T-helper 22 cell (primary cell): ENCODE results near the gene ALOXE3.

ENCODE experiments used
- DNase-seq: peaks from one replicate; pipeline ENCODE4 v3.0.0-alpha.2; 2020; ENCODE audit warnings: low read depth

ALOXE3 gene

DNA sequence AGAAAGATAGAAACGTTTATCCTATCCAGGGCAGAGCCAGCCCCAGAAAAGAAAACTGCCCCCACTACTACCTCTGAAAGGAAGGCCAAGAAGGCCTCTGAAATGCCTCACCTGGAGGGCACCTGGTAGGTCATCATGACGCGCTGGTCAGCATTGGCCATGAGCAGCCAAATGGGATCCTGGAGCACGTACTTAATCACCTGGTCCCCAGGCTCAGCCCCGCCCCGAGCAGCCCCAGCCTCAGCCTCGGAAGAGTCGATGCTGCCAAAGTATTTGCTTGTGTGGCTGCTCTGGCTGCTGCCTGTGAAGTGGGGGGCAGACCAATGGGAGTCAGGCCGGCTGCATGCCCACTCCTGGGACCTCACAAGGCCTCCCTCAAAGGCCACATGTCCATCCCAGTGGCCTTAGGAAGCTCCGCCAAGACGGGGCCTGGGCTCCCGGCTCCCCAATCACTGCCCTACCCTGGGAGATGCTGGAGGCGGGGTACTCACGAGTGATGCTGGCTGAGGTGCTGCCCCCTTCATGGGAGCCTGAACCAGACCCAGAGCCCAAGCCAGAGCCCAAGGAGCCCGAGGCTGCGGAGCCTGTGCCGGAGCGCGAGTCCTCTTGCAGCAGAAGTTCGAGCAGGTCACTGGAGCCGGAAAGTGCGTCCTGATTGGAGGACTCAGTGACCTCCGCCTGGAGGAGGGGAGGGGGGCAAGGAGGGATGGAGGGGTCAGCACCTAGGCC, 24.0 kb upstream of the ALOXE3 start:
- DNase-seq = no peak

GRCh38 chr17:8141741-8142140, 23.4 kb upstream of the ALOXE3 start:
- DNase-seq = no peak

DNA sequence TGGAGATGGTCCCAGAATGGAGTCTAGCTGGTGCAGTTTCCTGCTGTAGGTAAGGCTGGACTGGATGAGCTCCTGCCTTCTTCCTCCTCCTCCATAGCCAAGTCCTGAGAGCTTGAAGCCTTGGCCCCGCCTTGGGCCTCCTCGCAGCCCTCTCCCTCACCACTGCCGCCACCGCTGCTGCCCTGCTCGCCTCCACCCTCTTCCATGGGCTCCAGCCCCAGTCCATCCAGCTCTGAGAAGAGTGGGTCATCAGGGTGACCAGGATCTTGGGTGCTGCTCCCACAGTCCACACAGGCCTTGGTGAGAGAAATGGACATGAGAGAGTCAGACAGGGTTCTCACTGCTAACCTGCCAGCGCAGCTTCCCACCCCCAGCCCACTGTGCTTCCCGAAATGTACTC, 22.7 kb upstream of the ALOXE3 start:
- DNase-seq = no peak

- DNase-seq = no peak
These were observed 22.0 kb upstream of the ALOXE3 start for GRCh38 chr17:8140065-8141029.

- DNase-seq = peak; percentile 83
These were observed 20.5 kb upstream of the ALOXE3 start for GRCh38 chr17:8138672-8139371.

GRCh38 chr17:8138374-8138671, 20.0 kb upstream of the ALOXE3 start:
- no peak for DNase-seq

DNA sequence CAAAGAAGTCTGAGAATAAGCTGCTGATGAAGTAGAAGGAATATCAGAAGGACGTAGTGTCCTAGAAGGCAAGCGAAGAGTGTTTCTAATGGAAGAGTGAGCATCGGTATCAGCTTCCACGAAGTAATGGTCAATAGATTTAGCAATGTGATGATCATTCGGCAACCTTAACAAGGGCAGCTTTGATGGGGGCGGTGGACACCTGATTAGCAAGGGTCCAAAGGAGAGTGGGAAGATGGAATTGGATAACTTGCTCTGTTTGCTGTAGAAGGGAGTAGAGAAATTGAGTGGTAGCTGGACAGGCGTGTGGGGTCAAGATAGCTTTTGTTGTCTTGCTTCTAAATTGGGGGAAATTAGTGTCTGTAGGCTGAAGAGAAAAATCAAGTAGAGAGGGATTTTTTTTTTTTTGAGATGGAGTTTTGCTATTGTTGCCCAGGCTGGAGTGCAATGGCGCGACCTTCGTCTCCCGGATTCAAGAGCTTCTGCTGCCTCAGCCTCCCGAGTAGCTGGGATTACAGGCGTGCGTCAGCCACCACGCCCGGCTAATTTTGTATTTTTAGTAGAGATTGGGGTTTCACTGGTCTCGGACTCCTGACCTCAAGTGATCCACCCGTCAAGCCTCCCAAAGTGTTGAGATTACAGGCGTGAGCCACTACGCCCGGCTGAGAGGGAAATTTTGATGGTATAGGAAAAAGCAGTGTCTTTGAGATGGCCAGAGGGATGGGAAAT, 19.5 kb upstream of the ALOXE3 start:
- DNase-seq = no peak

GRCh38 chr17:8133941-8134340, 15.6 kb upstream of the ALOXE3 start:
- no peak for DNase-seq

GRCh38 chr17:8133399-8133798, 15.1 kb upstream of the ALOXE3 start:
- DNase-seq = no peak

GRCh38 chr17:8131844-8132441, 13.6 kb upstream of the ALOXE3 start:
- DNase-seq = no peak

DNA sequence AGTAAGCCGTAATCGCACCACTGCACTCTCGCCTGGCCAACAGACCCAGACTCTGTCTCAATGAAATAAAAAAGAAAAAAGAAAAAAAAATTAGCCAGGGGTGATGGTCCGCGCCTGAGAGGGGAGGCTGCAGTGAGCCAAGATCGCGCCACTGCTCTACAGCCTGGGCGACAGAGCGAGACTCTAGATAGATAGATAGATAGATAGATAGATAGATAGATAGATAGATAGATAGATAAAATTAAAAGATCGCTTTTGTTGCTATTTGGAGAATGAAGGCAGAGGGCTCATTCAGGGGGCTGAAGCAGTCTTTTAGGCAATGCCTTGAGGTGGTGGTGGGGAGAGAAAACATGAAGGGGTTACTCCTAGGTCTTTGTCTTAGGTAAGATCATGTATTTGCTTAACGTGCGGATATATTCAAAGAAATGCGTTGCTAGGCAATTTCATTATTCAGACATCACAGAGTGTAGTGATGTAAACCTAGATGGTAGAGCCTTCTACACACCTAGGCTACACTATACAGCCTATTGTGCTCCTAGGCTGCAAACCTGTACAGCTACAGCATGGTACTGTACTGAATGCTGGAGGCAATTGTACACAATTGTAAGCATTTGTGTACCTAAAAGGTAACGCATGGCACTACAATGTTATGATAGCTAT, 9.9 kb upstream of the ALOXE3 start:
- DNase-seq = no peak

GRCh38 chr17:8126491-8127066, 8.3 kb upstream of the ALOXE3 start:
- DNase-seq = no peak

DNA sequence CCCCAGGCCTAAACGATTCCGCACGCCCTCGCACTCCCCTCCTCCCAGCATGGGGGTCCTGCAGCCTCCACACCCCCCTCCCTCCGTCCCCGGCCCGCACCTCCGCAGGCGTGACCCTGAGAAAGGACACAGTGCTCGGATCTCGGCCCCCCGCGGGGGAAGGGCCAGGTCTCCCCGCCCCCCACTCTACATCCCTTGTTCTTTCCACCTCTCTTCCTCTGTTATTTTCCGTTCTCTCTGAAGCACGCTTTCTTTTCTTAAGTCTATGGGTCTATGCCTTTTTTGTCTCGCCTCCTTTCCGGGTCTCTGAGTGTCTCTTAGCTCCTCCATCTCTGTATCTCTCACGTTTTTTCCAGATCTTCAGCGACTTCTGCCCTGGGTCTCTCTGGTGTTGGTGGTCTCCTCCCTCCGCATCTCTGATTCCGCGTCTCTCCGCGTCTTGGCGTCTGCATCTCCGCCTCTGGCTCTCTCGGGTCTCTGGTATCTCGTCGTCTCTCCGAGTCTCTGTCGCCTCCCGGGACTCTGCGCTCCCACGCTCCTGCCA, 7.7 kb upstream of the ALOXE3 start:
- DNase-seq = no peak

DNA sequence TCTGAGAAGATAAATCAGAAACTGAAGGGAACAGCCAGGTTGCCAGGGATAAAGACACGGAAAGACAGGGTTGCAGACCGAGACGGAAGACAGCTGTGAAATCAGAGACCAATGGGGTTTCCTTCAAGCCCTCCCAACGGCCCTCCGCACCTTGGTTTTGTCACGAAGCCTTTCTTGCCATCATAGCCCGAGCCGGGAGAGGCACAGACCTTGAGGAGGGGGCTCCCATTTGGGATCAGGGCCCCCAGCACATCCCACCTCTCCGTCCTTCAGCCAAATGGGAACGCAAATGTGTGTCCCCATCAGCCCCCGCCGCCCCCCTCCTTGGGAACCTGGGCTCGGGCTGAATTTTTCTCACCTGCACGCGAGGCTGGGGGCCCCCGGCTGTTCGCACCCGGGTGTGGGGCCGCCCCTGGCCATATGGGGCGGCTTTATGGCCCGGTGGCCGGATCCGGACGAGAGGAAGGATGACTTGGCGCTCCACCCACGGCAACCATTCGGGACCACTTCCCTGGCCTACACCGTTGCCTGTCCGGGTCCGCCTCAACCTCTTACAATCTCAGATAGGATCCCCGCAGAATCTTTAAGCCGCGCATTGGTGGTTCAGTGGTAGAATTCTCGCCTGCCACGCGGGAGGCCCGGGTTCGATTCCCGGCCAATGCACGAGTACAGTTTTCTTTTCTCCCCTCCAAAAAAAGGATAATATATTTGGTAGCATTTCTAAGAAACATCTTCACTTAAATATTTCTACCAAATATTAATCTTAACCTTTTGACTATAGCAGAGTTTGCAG, 7.0 kb upstream of the ALOXE3 start:
- DNase-seq = peak; percentile 65

GRCh38 chr17:8124350-8125153, 6.2 kb upstream of the ALOXE3 start:
- no peak for DNase-seq

GRCh38 chr17:8123695-8124349, 5.5 kb upstream of the ALOXE3 start, which contains the start of gene HES7:
TSS of gene HES7 (minus strand) at chr17:8124106. CDS start at chr17:8124084, 22 bp downstream.
- no peak for DNase-seq

GRCh38 chr17:8122924-8123694, 4.8 kb upstream of the ALOXE3 start:
- no peak for DNase-seq
